ENCODE measurements around the gene CDK5RAP2. TPM values are rescaled to one million over a fixed set of nuclear protein-coding genes. Genes with fewer than 3 reads are reported as not detected.

Gene CDK5RAP2
- total and polyA plus RNA-seq, 2 donors (not counting 1 experiment from before 2014, with no cell fraction given) = 17.7 to 48.6 TPM

DNA sequence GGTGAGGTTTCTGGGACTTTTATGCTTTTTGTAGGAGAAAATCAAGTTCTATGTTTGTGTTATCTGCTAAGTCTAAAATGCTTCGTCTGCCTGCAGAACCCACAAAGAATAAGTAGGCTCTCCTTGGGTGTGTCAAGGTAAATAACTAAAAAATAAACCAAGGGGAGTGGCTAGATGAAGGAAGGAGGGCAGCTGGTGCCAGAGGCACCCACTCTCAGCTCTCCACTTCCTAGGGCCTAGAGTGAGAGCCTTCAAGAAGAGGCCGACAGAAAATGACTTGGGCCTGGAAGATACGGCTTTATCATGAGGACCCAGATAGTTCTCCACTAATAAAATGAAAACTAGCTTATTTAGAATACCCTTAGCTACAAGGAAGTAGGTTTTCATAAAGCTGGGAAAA is 147.4 kb downstream of the CDK5RAP2 start:
- DNase-seq (ENCODE audit: low read depth in 2 of 2) = no peak
- no peaks in the 10 kb centered on the region for H4K20me1 ChIP-seq (ENCODE audit: control insufficient read depth, extremely low read depth, insufficient read depth, low read length)
- no peaks in the 10 kb centered on the region for H3K27me3 ChIP-seq (ENCODE audit: control insufficient read depth, insufficient read depth, low read length)
- no peak overlapping the region for H3K4me3 ChIP-seq (replicated peaks in 1 of 4; ENCODE audit: control extremely low read depth in 1 of 4, insufficient read depth in 1 of 4, low read depth in 3 of 4, low read length in 4 of 4)
- no peak overlapping the region for H3K27ac ChIP-seq (ENCODE audit: insufficient read depth, low read length)
- H3K36me3 ChIP-seq (ENCODE audit: control insufficient read depth, insufficient read depth, low read length) = no peaks in the 10 kb centered on the region
- no peaks in the 10 kb centered on the region for H3K79me2 ChIP-seq (ENCODE audit: control insufficient read depth, insufficient read depth, low read length)
- H2AFZ ChIP-seq (ENCODE audit: low read length) = no peak overlapping the region
- peaks cover 10% of the 10 kb centered on the region for H3K4me1 ChIP-seq (ENCODE audit: control insufficient read depth, extremely low read depth, insufficient read depth, low read length)
- TF ChIP-seq EZH2 (IDR thresholded peaks at IDR 0.05; ENCODE audit: low read length, missing control alignments) = no peak
- TF ChIP-seq, protein P1, sequence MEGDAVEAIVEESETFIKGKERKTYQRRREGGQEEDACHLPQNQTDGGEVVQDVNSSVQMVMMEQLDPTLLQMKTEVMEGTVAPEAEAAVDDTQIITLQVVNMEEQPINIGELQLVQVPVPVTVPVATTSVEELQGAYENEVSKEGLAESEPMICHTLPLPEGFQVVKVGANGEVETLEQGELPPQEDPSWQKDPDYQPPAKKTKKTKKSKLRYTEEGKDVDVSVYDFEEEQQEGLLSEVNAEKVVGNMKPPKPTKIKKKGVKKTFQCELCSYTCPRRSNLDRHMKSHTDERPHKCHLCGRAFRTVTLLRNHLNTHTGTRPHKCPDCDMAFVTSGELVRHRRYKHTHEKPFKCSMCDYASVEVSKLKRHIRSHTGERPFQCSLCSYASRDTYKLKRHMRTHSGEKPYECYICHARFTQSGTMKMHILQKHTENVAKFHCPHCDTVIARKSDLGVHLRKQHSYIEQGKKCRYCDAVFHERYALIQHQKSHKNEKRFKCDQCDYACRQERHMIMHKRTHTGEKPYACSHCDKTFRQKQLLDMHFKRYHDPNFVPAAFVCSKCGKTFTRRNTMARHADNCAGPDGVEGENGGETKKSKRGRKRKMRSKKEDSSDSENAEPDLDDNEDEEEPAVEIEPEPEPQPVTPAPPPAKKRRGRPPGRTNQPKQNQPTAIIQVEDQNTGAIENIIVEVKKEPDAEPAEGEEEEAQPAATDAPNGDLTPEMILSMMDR (conservative IDR thresholded peaks at IDR 0.05 in 1 of 2, IDR thresholded peaks at IDR 0.05 in 1 of 2; ENCODE audit: low read depth in 1 of 2, low read length in 2 of 2) = no peak
- no peak overlapping the region for H3K4me2 ChIP-seq (ENCODE audit: extremely low read depth, insufficient read depth, low read length)
- H3K9ac ChIP-seq (ENCODE audit: insufficient read depth, low read length) = no peak overlapping the region
- H3K9me3 ChIP-seq (ENCODE audit: control insufficient read depth, insufficient read depth, low read depth, low read length) = no peaks in the 10 kb centered on the region

DNA sequence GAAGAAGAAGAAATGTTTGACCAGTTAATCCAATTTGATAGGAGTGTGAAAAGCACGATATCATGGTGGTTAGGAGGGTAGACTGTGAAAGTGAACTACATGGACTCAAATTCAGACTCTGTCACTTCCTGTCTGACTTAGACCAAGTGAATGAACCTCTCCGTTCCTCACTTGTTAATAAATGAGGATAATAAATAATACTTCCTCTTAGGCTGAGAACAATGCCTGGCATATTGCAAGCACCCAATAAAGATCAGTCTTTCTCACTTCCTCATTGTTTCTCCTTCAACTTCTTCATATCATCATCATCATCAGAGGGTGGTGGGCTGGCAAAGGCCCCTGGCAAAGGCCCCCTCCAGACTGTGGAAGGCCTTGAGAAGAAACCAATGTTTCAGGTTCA is 148.7 kb downstream of the CDK5RAP2 start:
- Histone ChIP-seq H3K79me2 (ENCODE audit: control insufficient read depth, insufficient read depth, low read length) (no peaks in the 10 kb centered on the region), H3K27ac (ENCODE audit: insufficient read depth, low read length) (no peak overlapping the region), H3K9ac (ENCODE audit: insufficient read depth, low read length) (no peak overlapping the region), H3K36me3 (ENCODE audit: control insufficient read depth, insufficient read depth, low read length) (no peaks in the 10 kb centered on the region), H3K9me3 (ENCODE audit: control insufficient read depth, insufficient read depth, low read depth, low read length) (no peaks in the 10 kb centered on the region), H3K4me2 (ENCODE audit: extremely low read depth, insufficient read depth, low read length) (no peak overlapping the region), H3K27me3 (ENCODE audit: control insufficient read depth, insufficient read depth, low read length) (no peaks in the 10 kb centered on the region), H4K20me1 (ENCODE audit: control insufficient read depth, extremely low read depth, insufficient read depth, low read length) (no peaks in the 10 kb centered on the region), H3K4me1 (ENCODE audit: control insufficient read depth, extremely low read depth, insufficient read depth, low read length) (peaks cover 7% of the 10 kb centered on the region), H2AFZ (ENCODE audit: low read length) (no peak overlapping the region), H3K4me3 (replicated peaks in 1 of 4; ENCODE audit: control extremely low read depth in 1 of 4, insufficient read depth in 1 of 4, low read depth in 3 of 4, low read length in 4 of 4) (no peak overlapping the region)
- no peak for DNase-seq (ENCODE audit: low read depth in 2 of 2)
- no peak for TF ChIP-seq EZH2 (IDR thresholded peaks at IDR 0.05; ENCODE audit: low read length, missing control alignments)
- TF ChIP-seq, protein P1 (conservative IDR thresholded peaks at IDR 0.05 in 1 of 2, IDR thresholded peaks at IDR 0.05 in 1 of 2; ENCODE audit: low read depth in 1 of 2, low read length in 2 of 2) = no peak

DNA sequence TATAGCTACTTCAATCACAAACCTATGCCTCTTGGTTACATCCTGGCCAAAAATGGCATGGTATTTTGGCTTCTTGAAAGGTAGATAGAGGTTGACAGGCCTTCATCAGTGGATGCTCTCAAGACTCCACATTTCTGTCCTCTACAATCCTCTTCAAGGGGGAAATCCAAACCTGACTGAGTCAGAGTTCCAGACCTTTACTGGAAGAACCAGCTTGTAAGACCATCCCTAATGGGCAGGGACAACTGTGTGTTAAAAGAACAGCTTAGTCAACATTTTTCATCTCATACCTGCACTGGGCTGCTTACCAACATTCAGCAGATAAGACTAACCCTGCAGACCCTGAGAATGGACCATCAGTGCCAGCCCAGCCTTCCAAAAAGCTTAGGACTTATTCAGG is 155.7 kb downstream of the CDK5RAP2 start:
- no peaks in the 10 kb centered on the region for H3K4me1 ChIP-seq (ENCODE audit: control insufficient read depth, extremely low read depth, insufficient read depth, low read length)
- no peak overlapping the region for H3K4me3 ChIP-seq (replicated peaks in 1 of 4; ENCODE audit: control extremely low read depth in 1 of 4, insufficient read depth in 1 of 4, low read depth in 3 of 4, low read length in 4 of 4)
- H3K27me3 ChIP-seq (ENCODE audit: control insufficient read depth, insufficient read depth, low read length) = no peaks in the 10 kb centered on the region
- no peak overlapping the region for H3K27ac ChIP-seq (ENCODE audit: insufficient read depth, low read length)
- H3K36me3 ChIP-seq (ENCODE audit: control insufficient read depth, insufficient read depth, low read length) = no peaks in the 10 kb centered on the region
- H2AFZ ChIP-seq (ENCODE audit: low read length) = no peak overlapping the region
- no peaks in the 10 kb centered on the region for H3K79me2 ChIP-seq (ENCODE audit: control insufficient read depth, insufficient read depth, low read length)
- no peak overlapping the region for H3K9ac ChIP-seq (ENCODE audit: insufficient read depth, low read length)
- no peaks in the 10 kb centered on the region for H4K20me1 ChIP-seq (ENCODE audit: control insufficient read depth, extremely low read depth, insufficient read depth, low read length)
- no peak overlapping the region for H3K4me2 ChIP-seq (ENCODE audit: extremely low read depth, insufficient read depth, low read length)
- TF ChIP-seq, protein P1 (conservative IDR thresholded peaks at IDR 0.05 in 1 of 2, IDR thresholded peaks at IDR 0.05 in 1 of 2; ENCODE audit: low read depth in 1 of 2, low read length in 2 of 2) = no peak
- no peak for TF ChIP-seq EZH2 (IDR thresholded peaks at IDR 0.05; ENCODE audit: low read length, missing control alignments)
- no peaks in the 10 kb centered on the region for H3K9me3 ChIP-seq (ENCODE audit: control insufficient read depth, insufficient read depth, low read depth, low read length)
- DNase-seq (ENCODE audit: low read depth in 2 of 2) = no peak

Measured in fibroblast of lung (primary cell).